ENCODE data around the gene FGFBP3. TPM values are rescaled to one million over a fixed set of nuclear protein-coding genes. Genes with fewer than 3 reads are reported as not detected.

FGFBP3 gene
- total and polyA plus RNA-seq, 2 experiments from 2014 or later, result 65.7 to 73.9 TPM

- H3K79me2 ChIP-seq (replicated peaks; ENCODE audit: insufficient read depth), result no peaks in the 10 kb centered on the region
- H3K9me3 Mint-ChIP-seq, result 0 out of 3 replicates have a peak, but pooled peaks cover 5% of the 10 kb centered on the region
- H3K27me3 Mint-ChIP-seq (ENCODE audit: insufficient read depth, low read depth, poor library complexity), result peaks cover 5% of the 10 kb centered on the region
- peak overlapping the region; percentile 90 for H2AFZ ChIP-seq
- peak overlapping the region; percentile 18 for H3K4me2 ChIP-seq
- H3K36me3 Mint-ChIP-seq (ENCODE audit: low read depth), result 0 out of 3 replicates have a peak, but pooled peaks cover 6% of the 10 kb centered on the region
- ATAC-seq (peak; percentile 49; the same call in 2 of the 3 replicates), DNase-seq (ENCODE audit: low spot score) (peak; percentile 44)
- peaks cover 17% of the 10 kb centered on the region; the same call in 1 of the 2 replicates for H3F3A ChIP-seq (replicated peaks; ENCODE audit: low read depth)
- TF ChIP-seq JUNB (IDR thresholded peaks at IDR 0.05; ENCODE audit: unreplicated experiment) (no peak), REST (IDR thresholded peaks at IDR 0.05; ENCODE audit: unreplicated experiment) (no peak), CTCF (conservative IDR thresholded peaks at IDR 0.05; ENCODE audit: low read depth in 2 of 2) (peak in 1 of 2 experiments; percentile 28; a peak in 2 of 4 replicates)
- peak overlapping the region; percentile 68 for H3K27ac ChIP-seq (ENCODE audit: low read depth)
- no peaks in the 10 kb centered on the region for H3K27me3 ChIP-seq (ENCODE audit: insufficient read depth)
- no peak overlapping the region for H3K4me3 Mint-ChIP-seq
- no peaks in the 10 kb centered on the region for H4K20me1 ChIP-seq (replicated peaks; ENCODE audit: insufficient read depth)
- H3K27ac Mint-ChIP-seq, result 0 out of 2 replicates have a peak overlapping the region, but pooled peaks have one; percentile 56
- H3K9me2 ChIP-seq (ENCODE audit: insufficient read depth), result no peaks in the 10 kb centered on the region
- H3K4me3 ChIP-seq, result no peak overlapping the region
- peaks cover 36% of the 10 kb centered on the region for H3K4me1 Mint-ChIP-seq
- H3K36me3 ChIP-seq (ENCODE audit: insufficient read depth), result no peaks in the 10 kb centered on the region; the same call in 1 of the 2 replicates
- peaks cover 45% of the 10 kb centered on the region for H3K4me1 ChIP-seq (ENCODE audit: insufficient read depth)
Measured at GRCh38 chr10:91880310-91880709, 29.0 kb downstream of the FGFBP3 start.

GRCh38 chr10:91879515-91880170 lies 29.6 kb downstream of the FGFBP3 start:
- Mint-ChIP-seq H3K4me3 (no peak overlapping the region), H3K4me1 (peaks cover 34% of the 10 kb centered on the region), H3K9me3 (0 out of 3 replicates have a peak, but pooled peaks cover 5% of the 10 kb centered on the region), H3K27me3 (ENCODE audit: insufficient read depth, low read depth, poor library complexity) (peaks cover 5% of the 10 kb centered on the region), H3K27ac (no peak overlapping the region), H3K36me3 (ENCODE audit: low read depth) (0 out of 3 replicates have a peak, but pooled peaks cover 6% of the 10 kb centered on the region)
- H3K27ac ChIP-seq (ENCODE audit: low read depth), result peak overlapping the region; percentile 68
- no peaks in the 10 kb centered on the region for H3K79me2 ChIP-seq (replicated peaks; ENCODE audit: insufficient read depth)
- no peak; the same call in 2 of the 3 replicates for ATAC-seq
- peak overlapping the region; percentile 90 for H2AFZ ChIP-seq
- H3K27me3 ChIP-seq (ENCODE audit: insufficient read depth), result no peaks in the 10 kb centered on the region
- H4K20me1 ChIP-seq (replicated peaks; ENCODE audit: insufficient read depth), result no peaks in the 10 kb centered on the region
- H3K9me2 ChIP-seq (ENCODE audit: insufficient read depth), result no peaks in the 10 kb centered on the region
- no peaks in the 10 kb centered on the region; the same call in 1 of the 2 replicates for H3K36me3 ChIP-seq (ENCODE audit: insufficient read depth)
- H3K4me2 ChIP-seq, result peak overlapping the region; percentile 18
- peaks cover 16% of the 10 kb centered on the region; the same call in 1 of the 2 replicates for H3F3A ChIP-seq (replicated peaks; ENCODE audit: low read depth)
- H3K4me3 ChIP-seq, result no peak overlapping the region
- DNase-seq (ENCODE audit: low spot score), result no peak
- H3K4me1 ChIP-seq (ENCODE audit: insufficient read depth), result peaks cover 39% of the 10 kb centered on the region
- no peak for TF ChIP-seq STAT1 (IDR thresholded peaks at IDR 0.05; ENCODE audit: unreplicated experiment)
- TF ChIP-seq EZH2phosphoT487 (IDR thresholded peaks at IDR 0.05; ENCODE audit: unreplicated experiment), result no peak
- no peak for TF ChIP-seq REST (IDR thresholded peaks at IDR 0.05; ENCODE audit: unreplicated experiment)
- TF ChIP-seq ZNF331 (CRISPR knock-in tag; IDR thresholded peaks at IDR 0.05; ENCODE audit: low read depth), result no peak
- no peak for TF ChIP-seq EZH2 (IDR thresholded peaks at IDR 0.05; ENCODE audit: low read depth, unreplicated experiment)
- no peak for TF ChIP-seq JUNB (IDR thresholded peaks at IDR 0.05; ENCODE audit: unreplicated experiment)
- TF ChIP-seq ZNF114 (CRISPR knock-in tag; IDR thresholded peaks at IDR 0.05), result no peak

Measured in GM23338 (cell line).